Measurements from ENCODE around the gene ETF1. TPM values are rescaled to one million over a fixed set of nuclear protein-coding genes. Genes with fewer than 3 reads are reported as not detected.
A peak's percentile ranks its signal among the peaks of the same experiment; 100 is the strongest.

Gene ETF1
- total RNA-seq, 1 donor from 2014 or later: 116 TPM

- Histone ChIP-seq H3K4me3 (no peak overlapping the region), H3K9ac (no peak overlapping the region), H3K9me3 (ENCODE audit: low read depth) (no peaks in the 10 kb centered on the region), H3K79me2 (ENCODE audit: low read depth) (no peaks in the 10 kb centered on the region), H3K27ac (no peak overlapping the region), H2AFZ (replicated peaks) (peak overlapping the region; percentile 57), H3K27me3 (no peaks in the 10 kb centered on the region), H3K36me3 (no peaks in the 10 kb centered on the region), H3K4me1 (no peaks in the 10 kb centered on the region), H4K20me1 (ENCODE audit: low read depth) (no peaks in the 10 kb centered on the region), H3F3A (ENCODE audit: low read depth) (peaks cover 6% of the 10 kb centered on the region), H3K4me2 (no peak overlapping the region)
- no peaks in the 10 kb centered on the region for H3K9me3 Mint-ChIP-seq
- H3K36me3 Mint-ChIP-seq: no peaks in the 10 kb centered on the region
- no peak overlapping the region for H3K27ac Mint-ChIP-seq
- no peak for DNase-seq (ENCODE audit: low spot score)
- TF ChIP-seq CTCF (IDR thresholded peaks at IDR 0.05): no peak
- no peak for TF ChIP-seq EZH2phosphoT487 (IDR thresholded peaks at IDR 0.05)
- no peak for TF ChIP-seq EZH2 (IDR thresholded peaks at IDR 0.05)
- H3K4me3 Mint-ChIP-seq: no peak overlapping the region
- H3K4me1 Mint-ChIP-seq: no peaks in the 10 kb centered on the region
- no peaks in the 10 kb centered on the region for H3K27me3 Mint-ChIP-seq (ENCODE audit: insufficient read depth, low read depth)
These were observed 41.1 kb upstream of the ETF1 start for GRCh38 chr5:138583984-138584637.

DNA sequence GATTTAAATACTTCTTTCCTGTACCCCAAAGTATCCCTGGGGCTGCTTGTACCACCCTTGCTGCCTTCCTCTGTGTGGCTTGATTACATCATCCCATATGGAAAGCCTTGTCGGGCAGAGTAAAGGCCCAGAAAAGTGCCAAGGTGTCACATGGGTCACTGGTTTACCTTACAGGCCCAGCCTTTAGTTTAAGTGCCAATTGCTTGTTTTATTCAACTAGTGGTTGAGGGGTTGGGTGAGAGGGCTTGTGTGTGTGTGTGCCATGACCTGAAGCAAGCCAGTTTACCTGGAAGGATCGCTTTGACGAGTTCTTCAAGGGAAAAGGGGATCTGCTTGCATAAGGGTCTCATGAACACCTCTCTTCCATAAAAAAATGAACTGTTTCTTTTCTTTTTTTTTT is 39.9 kb upstream of the ETF1 start:
- Mint-ChIP-seq H3K4me1 (no peaks in the 10 kb centered on the region), H3K36me3 (no peaks in the 10 kb centered on the region), H3K27me3 (ENCODE audit: insufficient read depth, low read depth) (no peaks in the 10 kb centered on the region), H3K9me3 (no peaks in the 10 kb centered on the region), H3K4me3 (no peak overlapping the region), H3K27ac (no peak overlapping the region)
- H3F3A ChIP-seq (ENCODE audit: low read depth): peaks cover 6% of the 10 kb centered on the region
- DNase-seq (ENCODE audit: low spot score): no peak
- H3K4me2 ChIP-seq: no peak overlapping the region
- no peaks in the 10 kb centered on the region for H3K79me2 ChIP-seq (ENCODE audit: low read depth)
- H3K4me1 ChIP-seq: no peaks in the 10 kb centered on the region
- H2AFZ ChIP-seq (replicated peaks): no peak overlapping the region
- H3K27me3 ChIP-seq: no peaks in the 10 kb centered on the region
- no peak overlapping the region for H3K4me3 ChIP-seq
- no peak for TF ChIP-seq EZH2 (IDR thresholded peaks at IDR 0.05)
- TF ChIP-seq EZH2phosphoT487 (IDR thresholded peaks at IDR 0.05): no peak
- no peak for TF ChIP-seq CTCF (IDR thresholded peaks at IDR 0.05)
- no peak overlapping the region for H3K27ac ChIP-seq
- no peaks in the 10 kb centered on the region for H3K9me3 ChIP-seq (ENCODE audit: low read depth)
- H3K36me3 ChIP-seq: no peaks in the 10 kb centered on the region
- no peak overlapping the region for H3K9ac ChIP-seq
- H4K20me1 ChIP-seq (ENCODE audit: low read depth): no peaks in the 10 kb centered on the region

DNA sequence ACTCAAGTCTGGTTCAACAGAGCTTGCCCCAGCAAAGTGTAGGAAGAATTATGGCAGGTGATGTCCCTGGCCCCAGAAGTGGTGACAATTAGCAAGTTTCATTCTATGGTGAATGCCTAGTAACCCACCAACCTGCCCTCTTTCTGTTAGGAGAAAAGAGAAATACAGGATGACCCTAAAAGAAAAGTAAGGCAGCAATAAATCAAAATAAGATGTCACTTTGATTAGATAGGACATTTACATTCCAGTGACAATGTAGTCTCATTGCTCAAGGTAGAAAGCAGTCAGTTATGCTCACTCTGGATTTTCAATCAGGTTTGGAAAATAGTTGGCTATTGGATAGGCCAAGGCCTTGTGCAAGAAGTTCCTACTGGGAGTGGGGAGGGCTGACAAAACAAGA is 37.7 kb upstream of the ETF1 start:
- H3K4me3 ChIP-seq: no peak overlapping the region
- no peaks in the 10 kb centered on the region for H3K27me3 Mint-ChIP-seq (ENCODE audit: insufficient read depth, low read depth)
- no peaks in the 10 kb centered on the region for H3K79me2 ChIP-seq (ENCODE audit: low read depth)
- no peaks in the 10 kb centered on the region for H3K9me3 ChIP-seq (ENCODE audit: low read depth)
- no peaks in the 10 kb centered on the region for H3K27me3 ChIP-seq
- H3K4me1 Mint-ChIP-seq: peaks cover 3% of the 10 kb centered on the region
- H3K4me3 Mint-ChIP-seq: no peak overlapping the region
- H4K20me1 ChIP-seq (ENCODE audit: low read depth): no peaks in the 10 kb centered on the region
- no peak for DNase-seq (ENCODE audit: low spot score)
- H3K36me3 ChIP-seq: no peaks in the 10 kb centered on the region
- H2AFZ ChIP-seq (replicated peaks): no peak overlapping the region
- H3K36me3 Mint-ChIP-seq: no peaks in the 10 kb centered on the region
- TF ChIP-seq EZH2phosphoT487 (IDR thresholded peaks at IDR 0.05) (no peak), CTCF (IDR thresholded peaks at IDR 0.05) (no peak), EZH2 (IDR thresholded peaks at IDR 0.05) (no peak)
- H3K9ac ChIP-seq: no peak overlapping the region
- no peaks in the 10 kb centered on the region for H3K9me3 Mint-ChIP-seq
- H3K27ac ChIP-seq: no peak overlapping the region
- no peaks in the 10 kb centered on the region for H3K4me1 ChIP-seq
- no peak overlapping the region for H3K4me2 ChIP-seq
- H3K27ac Mint-ChIP-seq: no peak overlapping the region
- H3F3A ChIP-seq (ENCODE audit: low read depth): peaks cover 16% of the 10 kb centered on the region
